HG03175 (cell line): ENCODE results near the gene ATG10.
"Not testable (repeated sequence)": the region's sequence is repeated elsewhere in the genome, so short reads cannot be mapped to it uniquely, and the experiment has no call there.

Experiments
- ATAC-seq: cut with Tn5 transposase; IDR thresholded peaks from one replicate; pipeline ENCODE4 v1.9.1; 2021; ENCODE audit warnings: mild to moderate bottlenecking, moderate library complexity; ENCODE audit not compliant: unreplicated experiment

ATG10 gene

GRCh38 chr5:82217917-82218316, 246.1 kb downstream of the ATG10 start:
- no peak for ATAC-seq

- no peak for ATAC-seq
Measured at GRCh38 chr5:82218374-82219156, 246.7 kb downstream of the ATG10 start.

- ATAC-seq: no peak
Measured at GRCh38 chr5:82221020-82221419, 249.2 kb downstream of the ATG10 start.

GRCh38 chr5:82222597-82223574, 251.1 kb downstream of the ATG10 start:
- ATAC-seq: no peak

GRCh38 chr5:82225525-82226172, 253.8 kb downstream of the ATG10 start:
- ATAC-seq: peak; percentile 90

DNA sequence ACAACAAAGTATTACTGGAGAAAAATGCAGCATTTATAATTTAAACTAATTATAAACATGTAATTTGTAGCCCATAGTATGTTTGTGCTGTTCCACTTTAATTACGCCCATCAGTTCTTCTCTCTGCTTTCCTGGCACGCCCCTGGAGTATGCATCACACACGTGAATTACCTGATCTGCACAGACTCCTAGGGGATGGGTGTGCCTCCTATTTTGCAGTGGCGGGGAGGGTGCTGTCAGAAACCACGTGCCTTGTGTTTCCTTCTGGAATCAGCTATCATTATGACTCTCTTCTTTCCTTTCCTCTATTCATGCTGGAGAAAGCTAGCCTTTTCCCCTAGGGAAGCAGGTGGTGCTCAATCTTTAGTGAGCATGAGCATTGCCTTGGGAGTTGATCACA, 263.1 kb downstream of the ATG10 start:
- no peak for ATAC-seq

DNA sequence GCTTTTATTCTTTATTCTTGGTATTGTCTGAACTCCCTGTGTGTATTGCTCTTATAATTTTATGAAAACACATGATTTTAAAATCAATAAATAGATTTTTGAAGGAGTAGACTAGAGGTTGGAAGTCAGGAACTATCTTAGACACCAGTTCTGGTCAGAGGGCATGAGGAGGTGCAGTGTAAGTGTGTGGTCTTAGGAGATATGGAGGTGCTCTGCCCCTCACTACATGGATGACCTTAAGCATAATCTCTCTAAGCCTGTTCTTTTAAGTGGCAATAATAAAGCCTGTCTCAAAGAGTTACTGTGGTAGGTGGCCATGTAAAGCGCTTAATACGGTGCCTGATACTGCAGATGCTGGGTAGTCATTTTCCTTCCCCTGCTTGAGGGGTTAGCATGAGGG, 272.3 kb downstream of the ATG10 start:
- no peak for ATAC-seq

DNA sequence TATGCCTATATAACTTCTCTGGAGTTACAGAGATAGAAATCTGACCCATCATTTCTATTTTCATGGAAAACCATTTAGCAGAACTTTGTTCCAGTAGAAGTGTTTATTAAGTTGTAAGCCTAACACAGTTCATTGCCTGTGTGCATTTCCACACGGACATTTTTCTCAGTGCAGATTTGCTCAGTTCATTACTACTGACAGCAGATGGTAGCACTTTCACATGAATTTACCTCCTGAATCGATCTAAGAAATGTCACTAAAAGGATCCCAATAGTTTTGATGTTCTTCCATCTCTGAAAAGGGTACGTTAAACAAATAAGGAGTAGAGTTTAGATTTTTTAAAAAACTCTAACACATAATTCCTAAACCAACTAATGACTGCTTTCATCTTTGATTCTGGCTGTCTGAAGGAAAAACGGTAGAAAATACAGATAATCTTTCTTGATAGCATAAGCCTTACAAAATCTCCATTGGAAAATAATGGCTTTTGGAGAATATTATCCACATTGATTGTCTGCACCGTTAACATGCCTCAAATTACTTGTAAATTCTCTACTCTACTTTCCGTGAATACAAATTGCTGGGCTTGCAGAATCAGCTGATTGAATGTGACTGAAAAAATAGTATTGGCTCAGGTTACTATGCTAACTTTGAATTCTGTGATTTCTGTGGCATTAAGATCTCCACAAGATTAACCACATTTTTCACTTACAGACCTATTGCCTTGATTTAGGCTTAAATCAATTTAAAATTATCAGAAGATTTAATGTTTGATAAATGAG, 273.2 kb downstream of the ATG10 start:
- no peak for ATAC-seq

DNA sequence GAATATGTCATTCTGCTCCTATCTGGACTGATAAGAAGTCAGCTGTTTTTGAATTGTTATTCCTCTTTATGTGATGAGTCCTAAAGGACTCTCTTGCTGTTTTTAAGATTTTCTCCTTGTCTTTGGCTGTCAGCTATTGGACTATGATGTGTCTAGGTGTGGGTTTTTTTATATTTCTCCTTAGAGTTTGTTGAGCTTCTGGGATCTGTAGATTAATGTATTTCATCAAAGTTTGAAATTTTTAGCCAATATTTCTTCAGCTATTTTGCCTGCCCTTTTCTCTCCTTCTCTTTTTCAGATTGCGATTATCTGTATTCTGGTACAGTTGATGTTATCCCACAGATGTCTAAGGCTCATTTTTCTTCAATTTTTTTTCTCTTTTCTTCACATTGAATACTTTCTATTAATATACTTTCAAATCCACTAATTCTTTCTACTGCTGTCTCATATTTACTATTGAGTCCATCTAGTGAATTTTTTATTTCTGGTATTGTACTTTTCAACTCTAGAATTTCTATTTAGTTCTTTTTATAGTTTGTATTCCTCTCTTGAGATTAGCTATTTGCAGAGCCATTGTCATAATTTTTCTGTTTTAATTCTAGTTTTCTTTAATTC, 275.2 kb downstream of the ATG10 start:
- ATAC-seq: no peak

- no peak for ATAC-seq
Measured at GRCh38 chr5:82252744-82253143, 280.9 kb downstream of the ATG10 start.

- ATAC-seq: no peak
Measured at GRCh38 chr5:82255844-82256243, 284.0 kb downstream of the ATG10 start.

- no peak for ATAC-seq
Measured at GRCh38 chr5:82257247-82257646, 285.4 kb downstream of the ATG10 start.

- ATAC-seq: no peak
Measured at GRCh38 chr5:82257729-82258128, 285.9 kb downstream of the ATG10 start.

DNA sequence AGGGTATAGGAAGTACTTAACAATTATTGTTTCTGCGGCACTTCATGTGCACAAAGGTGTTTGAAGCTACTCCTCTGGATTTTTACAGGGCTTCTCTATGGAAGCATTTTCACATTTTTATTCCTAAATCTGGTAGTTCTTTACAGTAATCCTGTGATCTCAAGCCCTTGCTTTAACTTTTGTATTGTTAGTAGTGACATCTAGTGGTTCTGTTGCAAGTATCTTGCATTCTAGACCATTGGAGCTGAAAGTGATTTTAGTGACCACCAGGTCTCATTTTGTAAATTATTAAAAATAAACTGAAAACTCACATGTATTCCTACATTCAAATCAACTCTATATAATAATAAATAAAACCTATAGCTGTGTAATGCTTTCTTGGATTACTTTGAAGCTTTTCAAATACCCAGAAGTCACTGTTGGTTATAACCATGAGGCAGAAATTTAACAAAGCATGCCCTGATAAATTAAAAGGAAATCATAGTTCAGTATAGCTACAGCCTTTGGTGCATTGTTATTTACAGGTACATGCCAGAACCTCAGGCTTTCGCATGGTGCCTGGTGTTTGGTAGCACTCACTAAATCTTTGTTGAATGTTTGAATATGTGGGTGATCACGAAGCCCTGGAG, 287.5 kb downstream of the ATG10 start:
- ATAC-seq: no peak

GRCh38 chr5:82265047-82265446, 293.2 kb downstream of the ATG10 start:
- ATAC-seq: no peak

DNA sequence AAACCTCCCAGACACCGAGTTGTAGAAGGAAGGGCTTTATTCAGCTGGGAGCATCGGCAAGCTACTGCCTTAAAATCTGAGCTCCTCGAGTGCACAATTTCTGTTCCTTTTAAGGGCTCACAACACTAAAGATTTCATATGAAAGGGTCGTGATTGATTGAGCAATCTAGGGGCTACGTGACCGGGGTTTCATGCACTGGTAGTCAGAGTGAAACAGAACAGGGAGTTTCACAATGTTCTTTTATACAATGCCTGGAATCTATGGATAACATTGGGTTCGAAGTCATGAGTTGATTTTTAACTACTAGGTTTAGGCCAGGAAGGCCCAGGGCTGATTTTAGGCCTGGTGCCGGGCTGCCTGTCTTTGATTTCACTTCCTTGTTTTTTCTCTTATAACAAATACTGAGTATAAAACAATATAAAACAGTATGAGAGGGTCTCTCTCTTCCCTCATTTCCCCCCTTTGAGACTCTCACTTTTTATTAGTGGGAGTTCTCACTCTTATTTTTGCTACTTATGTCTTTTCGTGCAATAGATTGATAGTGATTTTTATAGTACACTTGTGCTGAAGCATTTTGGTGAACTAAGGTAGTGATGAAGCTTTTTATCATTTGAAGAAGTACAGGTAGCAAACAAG, 295.6 kb downstream of the ATG10 start:
- ATAC-seq: not testable (repeated sequence)

DNA sequence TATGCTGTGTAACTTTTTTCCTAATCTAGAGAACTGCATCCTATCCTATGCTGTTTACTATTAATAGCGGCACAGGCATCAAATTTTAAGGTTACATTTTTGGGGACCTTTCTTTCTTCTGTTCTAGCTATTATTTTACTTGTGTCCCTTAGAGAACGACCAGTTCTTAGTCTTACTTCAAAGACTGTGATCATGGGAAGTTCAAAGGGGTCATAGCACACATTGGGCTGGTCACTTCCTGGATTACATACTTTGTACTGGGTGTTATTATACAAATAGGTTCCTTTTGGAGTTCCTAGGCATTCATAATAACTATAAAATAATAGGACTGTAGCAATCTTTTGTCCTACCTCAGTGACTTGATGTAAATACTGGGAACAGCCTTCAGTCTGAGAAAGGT, 297.5 kb downstream of the ATG10 start:
- not testable (repeated sequence) for ATAC-seq

- not testable (repeated sequence) for ATAC-seq
Measured at GRCh38 chr5:82272571-82273356, 300.9 kb downstream of the ATG10 start.
